ENCODE measurements around the gene TMPO. TPM values are rescaled to one million over a fixed set of nuclear protein-coding genes. Genes with fewer than 3 reads are reported as not detected.

Gene TMPO
- total and polyA plus RNA-seq, 2 donors (not counting 3 experiments of a cell fraction or from before 2014, with no cell fraction given), result 27.8 to 150 TPM

- Histone ChIP-seq H3K27me3 (ENCODE audit: control insufficient read depth in 2 of 2, insufficient read depth in 2 of 2, low read length in 2 of 2) (no peaks in the 10 kb centered on the region), H2AFZ (ENCODE audit: low read depth, low read length) (no peak overlapping the region), H3K27ac (ENCODE audit: insufficient read depth, low read depth, low read length) (no peak overlapping the region), H3K9ac (replicated peaks; ENCODE audit: extremely low read depth, insufficient read depth, low read length) (no peak overlapping the region), H3K9me3 (replicated peaks; ENCODE audit: control insufficient read depth, insufficient read depth, low read length) (no peaks in the 10 kb centered on the region), H3K4me2 (ENCODE audit: insufficient read depth, low read length) (no peak overlapping the region), H3K4me1 (ENCODE audit: control insufficient read depth, extremely low read depth, insufficient read depth, low read length) (no peaks in the 10 kb centered on the region), H3K9me1 (replicated peaks; ENCODE audit: control insufficient read depth, extremely low read depth, insufficient read depth, low read length) (no peaks in the 10 kb centered on the region), H3K79me2 (ENCODE audit: control insufficient read depth, insufficient read depth, low read length) (no peaks in the 10 kb centered on the region), H3K36me3 (ENCODE audit: control insufficient read depth in 2 of 2, extremely low read depth in 1 of 2, insufficient read depth in 2 of 2, low read length in 2 of 2) (no peaks in the 10 kb centered on the region), H4K20me1 (replicated peaks; ENCODE audit: control insufficient read depth, extremely low read depth, insufficient read depth, low read length) (no peaks in the 10 kb centered on the region), H3K4me3 (replicated peaks in 1 of 3; ENCODE audit: insufficient read depth in 1 of 3, low read depth in 1 of 3, low read length in 3 of 3) (no peak overlapping the region)
- no peak for DNase-seq (ENCODE audit: low read depth, low spot score)
- intact Hi-C loops (cut with micrococcal nuclease), result no loop called here
- TF ChIP-seq FOS (IDR thresholded peaks at IDR 0.05; ENCODE audit: borderline replicate concordance, insufficient read depth, low read length), result no peak
- TF ChIP-seq, protein P1, sequence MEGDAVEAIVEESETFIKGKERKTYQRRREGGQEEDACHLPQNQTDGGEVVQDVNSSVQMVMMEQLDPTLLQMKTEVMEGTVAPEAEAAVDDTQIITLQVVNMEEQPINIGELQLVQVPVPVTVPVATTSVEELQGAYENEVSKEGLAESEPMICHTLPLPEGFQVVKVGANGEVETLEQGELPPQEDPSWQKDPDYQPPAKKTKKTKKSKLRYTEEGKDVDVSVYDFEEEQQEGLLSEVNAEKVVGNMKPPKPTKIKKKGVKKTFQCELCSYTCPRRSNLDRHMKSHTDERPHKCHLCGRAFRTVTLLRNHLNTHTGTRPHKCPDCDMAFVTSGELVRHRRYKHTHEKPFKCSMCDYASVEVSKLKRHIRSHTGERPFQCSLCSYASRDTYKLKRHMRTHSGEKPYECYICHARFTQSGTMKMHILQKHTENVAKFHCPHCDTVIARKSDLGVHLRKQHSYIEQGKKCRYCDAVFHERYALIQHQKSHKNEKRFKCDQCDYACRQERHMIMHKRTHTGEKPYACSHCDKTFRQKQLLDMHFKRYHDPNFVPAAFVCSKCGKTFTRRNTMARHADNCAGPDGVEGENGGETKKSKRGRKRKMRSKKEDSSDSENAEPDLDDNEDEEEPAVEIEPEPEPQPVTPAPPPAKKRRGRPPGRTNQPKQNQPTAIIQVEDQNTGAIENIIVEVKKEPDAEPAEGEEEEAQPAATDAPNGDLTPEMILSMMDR (IDR thresholded peaks at IDR 0.05; ENCODE audit: extremely low read depth in 1 of 2, insufficient read depth in 1 of 2, low read depth in 1 of 2, low read length in 2 of 2), result peak; percentile 19 to 39
- dilution Hi-C loops (cut with MboI; ENCODE audit: extremely low pct_ligation_motif_present, low sequenced_read_pairs), result no loop called here
- BruUV-seq (replicated peaks), result no TSS peak
- FAIRE-seq, result no peak
- POLR2A ChIA-PET, result no interaction called here
- CTCF ChIA-PET, result interaction anchor here (0.7 to 1.3 kb wide), 8 partner anchors 11 to 112 kb away, joined by 3 to 6 read pairs (median 4); partner anchors contain the start of gene SLC25A3
Measured at GRCh38 chr12:98572010-98572409, 56.6 kb downstream of the TMPO start.

- TF ChIP-seq MAX (IDR thresholded peaks at IDR 0.05; ENCODE audit: insufficient read depth, insufficient read length), result no peak
- no peak for TF ChIP-seq POLR2A (IDR thresholded peaks at IDR 0.05; ENCODE audit: low read depth, low read length)
- no peak for TF ChIP-seq JUN (IDR thresholded peaks at IDR 0.05; ENCODE audit: borderline replicate concordance, insufficient read depth, insufficient read length, low read depth)
- no peak for TF ChIP-seq POLR2AphosphoS5 (IDR thresholded peaks at IDR 0.05; ENCODE audit: insufficient read depth, low read depth, low read length)
- no peak for TF ChIP-seq EZH2 (IDR thresholded peaks at IDR 0.05; ENCODE audit: borderline replicate concordance, low read depth, low read length, severe bottlenecking)
- TF ChIP-seq, protein P1 (IDR thresholded peaks at IDR 0.05; ENCODE audit: extremely low read depth in 1 of 2, insufficient read depth in 1 of 2, low read depth in 1 of 2, low read length in 2 of 2), result no peak
- no peak for TF ChIP-seq FOS (IDR thresholded peaks at IDR 0.05; ENCODE audit: borderline replicate concordance, insufficient read depth, low read length)
- no peak for TF ChIP-seq MYC (IDR thresholded peaks at IDR 0.05; ENCODE audit: low read depth, low read length)
- no peak for TF ChIP-seq GATA2 (IDR thresholded peaks at IDR 0.05; ENCODE audit: insufficient read depth, insufficient read length, low read depth, low read length)
- intact Hi-C loops (cut with micrococcal nuclease) (no loop called here), dilution Hi-C loops (cut with MboI; ENCODE audit: extremely low pct_ligation_motif_present, low sequenced_read_pairs) (no loop called here)
- CTCF ChIA-PET, result no interaction called here
- Histone ChIP-seq H2AFZ (ENCODE audit: low read depth, low read length) (no peak overlapping the region), H3K4me2 (ENCODE audit: insufficient read depth, low read length) (no peak overlapping the region), H3K27ac (ENCODE audit: insufficient read depth, low read depth, low read length) (no peak overlapping the region), H3K4me1 (ENCODE audit: control insufficient read depth, extremely low read depth, insufficient read depth, low read length) (no peaks in the 10 kb centered on the region), H4K20me1 (replicated peaks; ENCODE audit: control insufficient read depth, extremely low read depth, insufficient read depth, low read length) (no peaks in the 10 kb centered on the region), H3K9me3 (replicated peaks; ENCODE audit: control insufficient read depth, insufficient read depth, low read length) (no peaks in the 10 kb centered on the region), H3K27me3 (ENCODE audit: control insufficient read depth in 2 of 2, insufficient read depth in 2 of 2, low read length in 2 of 2) (no peaks in the 10 kb centered on the region), H3K9me1 (replicated peaks; ENCODE audit: control insufficient read depth, extremely low read depth, insufficient read depth, low read length) (no peaks in the 10 kb centered on the region), H3K4me3 (replicated peaks in 1 of 3; ENCODE audit: insufficient read depth in 1 of 3, low read depth in 1 of 3, low read length in 3 of 3) (no peak overlapping the region), H3K36me3 (ENCODE audit: control insufficient read depth in 2 of 2, extremely low read depth in 1 of 2, insufficient read depth in 2 of 2, low read length in 2 of 2) (no peaks in the 10 kb centered on the region), H3K79me2 (ENCODE audit: control insufficient read depth, insufficient read depth, low read length) (no peaks in the 10 kb centered on the region), H3K9ac (replicated peaks; ENCODE audit: extremely low read depth, insufficient read depth, low read length) (no peak overlapping the region)
- DNase-seq (ENCODE audit: low read depth, low spot score) (no peak), FAIRE-seq (no peak)
- no TSS peak for BruUV-seq (replicated peaks)
- POLR2A ChIA-PET, result interaction anchor here (0.7 kb wide), 1 partner anchor 77 kb away, joined by 4 read pairs; no protein-coding TSS in a partner anchor
Measured at GRCh38 chr12:98574110-98574509, 58.7 kb downstream of the TMPO start.
